ENCODE results near the gene ECEL1. TPM values are rescaled to one million over a fixed set of nuclear protein-coding genes. Genes with fewer than 3 reads are reported as not detected.

Gene ECEL1
- total and polyA plus RNA-seq, 8 donors, result 0.35 to 1.1 TPM; not detected in 6

DNA sequence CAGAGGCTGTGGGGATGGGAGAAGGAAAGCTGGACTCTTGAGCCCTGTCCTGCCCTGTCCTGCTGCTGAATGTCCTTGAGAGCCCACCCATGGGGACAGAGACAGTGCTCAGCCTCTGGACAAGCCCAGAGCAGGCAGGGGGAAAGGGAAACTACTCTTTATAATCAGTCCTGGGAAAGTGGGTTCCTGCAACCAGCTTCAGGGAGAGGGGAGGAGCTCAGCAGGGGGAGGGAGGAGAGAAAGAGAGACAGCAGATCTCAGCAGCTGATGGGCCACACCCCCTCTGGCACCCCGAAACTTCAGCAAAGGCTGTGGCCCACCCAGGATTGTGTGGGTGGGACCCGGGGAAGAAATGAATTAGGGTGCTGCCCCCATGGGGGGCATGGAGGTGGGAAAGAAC, 11.6 kb downstream of the ECEL1 start:
- Histone ChIP-seq H3K4me3 (no peak overlapping the region), H3K4me1 (no peaks in the 10 kb centered on the region), H3K9me3 (peaks cover 0 to 7% (median 3%) of the 10 kb centered on the region in 4 donors), H3K27ac (no peak overlapping the region), H3K27me3 (peaks cover 0 to 67% (median 14%) of the 10 kb centered on the region in 3 donors), H3K36me3 (no peaks in the 10 kb centered on the region)
- no peak for TF ChIP-seq EP300 (IDR thresholded peaks at IDR 0.05)
- TF ChIP-seq, protein P1, sequence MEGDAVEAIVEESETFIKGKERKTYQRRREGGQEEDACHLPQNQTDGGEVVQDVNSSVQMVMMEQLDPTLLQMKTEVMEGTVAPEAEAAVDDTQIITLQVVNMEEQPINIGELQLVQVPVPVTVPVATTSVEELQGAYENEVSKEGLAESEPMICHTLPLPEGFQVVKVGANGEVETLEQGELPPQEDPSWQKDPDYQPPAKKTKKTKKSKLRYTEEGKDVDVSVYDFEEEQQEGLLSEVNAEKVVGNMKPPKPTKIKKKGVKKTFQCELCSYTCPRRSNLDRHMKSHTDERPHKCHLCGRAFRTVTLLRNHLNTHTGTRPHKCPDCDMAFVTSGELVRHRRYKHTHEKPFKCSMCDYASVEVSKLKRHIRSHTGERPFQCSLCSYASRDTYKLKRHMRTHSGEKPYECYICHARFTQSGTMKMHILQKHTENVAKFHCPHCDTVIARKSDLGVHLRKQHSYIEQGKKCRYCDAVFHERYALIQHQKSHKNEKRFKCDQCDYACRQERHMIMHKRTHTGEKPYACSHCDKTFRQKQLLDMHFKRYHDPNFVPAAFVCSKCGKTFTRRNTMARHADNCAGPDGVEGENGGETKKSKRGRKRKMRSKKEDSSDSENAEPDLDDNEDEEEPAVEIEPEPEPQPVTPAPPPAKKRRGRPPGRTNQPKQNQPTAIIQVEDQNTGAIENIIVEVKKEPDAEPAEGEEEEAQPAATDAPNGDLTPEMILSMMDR (IDR thresholded peaks at IDR 0.05), result no peak
- no peak for TF ChIP-seq POLR2A (IDR thresholded peaks at IDR 0.05)
- WGBS, 5 donors, result 68 to 88% (median 73%) methylated on average over 2 of the region's 2 CpGs
- intact Hi-C loops (cut with DNase I; ENCODE audit: low total_unique reads), result no loop called here
- no peak for DNase-seq

DNA sequence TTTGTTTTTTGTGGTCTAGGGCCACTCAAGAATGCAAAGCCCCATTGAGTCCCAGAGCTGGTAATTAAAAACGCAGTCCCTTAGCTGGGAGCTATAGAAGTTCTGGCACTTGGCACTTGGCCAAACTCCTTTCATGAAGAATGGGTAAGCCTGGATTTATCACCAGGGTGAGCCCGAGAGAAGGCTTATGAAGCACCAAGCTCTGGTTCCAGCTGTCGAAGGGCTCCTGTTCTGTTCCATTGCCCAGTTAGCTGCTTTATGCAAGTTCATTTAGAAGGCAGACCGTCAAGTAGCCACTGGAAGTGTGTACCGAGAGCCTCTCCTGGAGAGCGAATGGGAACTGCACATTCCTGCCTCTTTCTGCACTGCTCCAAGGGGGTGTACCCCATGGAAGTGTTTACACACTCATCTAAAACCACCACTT, 14.2 kb downstream of the ECEL1 start:
- WGBS, 5 donors, result 17 to 48% (median 26%) methylated on average over 6 of the region's 6 CpGs
- peak in 1 of 2 donors; percentile 53 for DNase-seq
- Histone ChIP-seq H3K27ac (no peak overlapping the region), H3K4me3 (no peak overlapping the region), H3K27me3 (peaks cover 0 to 54% (median 14%) of the 10 kb centered on the region in 3 donors), H3K4me1 (no peaks in the 10 kb centered on the region), H3K36me3 (no peaks in the 10 kb centered on the region), H3K9me3 (peaks cover 0 to 7% (median 3%) of the 10 kb centered on the region in 4 donors)
- intact Hi-C loops (cut with DNase I; ENCODE audit: low total_unique reads), result no loop called here
- TF ChIP-seq POLR2A (IDR thresholded peaks at IDR 0.05) (no peak), POLR2AphosphoS5 (IDR thresholded peaks at IDR 0.05) (no peak)
- TF ChIP-seq, protein P1 (IDR thresholded peaks at IDR 0.05), result no peak

DNA sequence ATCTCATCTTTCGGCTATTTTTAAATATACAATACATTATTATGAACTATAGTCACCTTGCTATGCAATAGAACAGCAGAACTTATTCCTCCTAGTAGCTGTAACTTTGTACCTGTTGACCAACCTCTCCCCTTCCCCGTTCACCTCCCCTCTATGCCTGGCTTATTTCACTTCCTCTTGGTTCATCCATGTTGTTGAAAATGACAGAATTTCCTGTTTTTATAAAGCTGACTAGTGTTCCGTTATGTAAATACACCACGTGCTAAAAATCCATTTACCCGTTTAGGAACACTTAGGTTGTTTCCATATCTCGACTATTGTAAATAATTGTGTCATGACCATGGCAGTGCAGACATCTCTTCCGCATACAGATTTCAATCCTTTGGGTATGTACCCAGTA, 21.4 kb downstream of the ECEL1 start:
- H3K36me3 ChIP-seq, result no peaks in the 10 kb centered on the region
- 46 to 56% (median 53%) methylated on average over 7 of the region's 7 CpGs for WGBS, 5 donors
- DNase-seq, result no peak
- H3K27ac ChIP-seq, result no peak overlapping the region
- no peak overlapping the region for H3K4me3 ChIP-seq
- no peaks in the 10 kb centered on the region for H3K4me1 ChIP-seq
- intact Hi-C loops (cut with DNase I; ENCODE audit: low total_unique reads), result no loop called here
- no peaks in the 10 kb centered on the region for H3K9me3 ChIP-seq
- TF ChIP-seq POLR2AphosphoS5 (IDR thresholded peaks at IDR 0.05) (no peak), POLR2A (IDR thresholded peaks at IDR 0.05) (no peak), EP300 (IDR thresholded peaks at IDR 0.05) (no peak)
- TF ChIP-seq, protein P1 (IDR thresholded peaks at IDR 0.05), result no peak
- peaks cover 0 to 24% (median 0%) of the 10 kb centered on the region in 3 donors for H3K27me3 ChIP-seq

DNA sequence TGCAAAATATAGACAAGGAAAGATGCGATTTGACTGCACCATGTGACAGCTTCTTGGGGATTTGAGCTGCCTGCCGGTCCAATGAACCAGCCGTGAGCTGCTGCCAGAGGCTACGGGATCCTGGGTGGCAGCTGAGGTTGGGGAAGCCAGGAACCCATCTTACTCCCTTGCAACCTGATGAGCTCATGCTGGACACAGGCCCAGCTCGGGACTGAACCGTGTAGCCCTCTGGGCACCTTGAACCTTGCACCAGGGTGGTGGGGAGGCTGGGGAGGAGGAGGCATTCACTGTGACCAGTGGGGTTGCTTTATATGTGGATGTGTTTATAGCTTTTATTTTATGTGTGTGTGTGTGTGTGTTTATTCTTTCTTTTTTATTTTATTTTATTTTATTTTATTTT, 22.6 kb downstream of the ECEL1 start:
- Histone ChIP-seq H3K36me3 (no peaks in the 10 kb centered on the region), H3K27me3 (peaks cover 0 to 20% (median 0%) of the 10 kb centered on the region in 3 donors), H3K9me3 (no peaks in the 10 kb centered on the region), H3K27ac (no peak overlapping the region), H3K4me1 (no peaks in the 10 kb centered on the region), H3K4me3 (no peak overlapping the region)
- intact Hi-C loops (cut with DNase I; ENCODE audit: low total_unique reads), result no loop called here
- TF ChIP-seq POLR2AphosphoS5 (IDR thresholded peaks at IDR 0.05), result no peak
- DNase-seq, result no peak
- 67 to 82% (median 81%) methylated on average over 6 of the region's 6 CpGs for WGBS, 5 donors

DNA sequence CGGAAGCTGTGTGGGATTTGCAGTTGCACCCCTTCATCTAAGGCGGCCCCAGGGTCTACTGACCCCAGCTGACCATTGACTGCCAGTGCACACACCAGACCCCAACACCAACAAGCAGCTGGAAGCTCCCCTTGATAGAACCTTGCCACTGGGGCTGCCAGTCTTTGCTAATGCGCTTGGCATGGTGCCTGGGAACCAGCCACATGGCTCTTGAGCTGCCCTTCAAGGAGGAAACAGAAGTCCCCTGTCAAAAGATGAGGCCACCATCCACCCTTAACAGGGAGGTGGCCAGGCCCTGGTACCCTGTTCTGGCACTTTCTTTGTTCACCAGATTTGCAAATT, 23.1 kb downstream of the ECEL1 start:
- H3K27me3 ChIP-seq, result peaks cover 0 to 22% (median 3%) of the 10 kb centered on the region in 3 donors
- no peak overlapping the region for H3K4me3 ChIP-seq
- WGBS, 5 donors, result 86 to 100% (median 88%) methylated on average over 2 to 3 of the region's 3 CpGs
- TF ChIP-seq POLR2A (IDR thresholded peaks at IDR 0.05) (no peak), EP300 (IDR thresholded peaks at IDR 0.05) (no peak), POLR2AphosphoS5 (IDR thresholded peaks at IDR 0.05) (no peak)
- TF ChIP-seq, protein P1 (IDR thresholded peaks at IDR 0.05), result no peak
- no peak for DNase-seq
- no peaks in the 10 kb centered on the region for H3K4me1 ChIP-seq
- no peaks in the 10 kb centered on the region for H3K36me3 ChIP-seq
- H3K9me3 ChIP-seq, result no peaks in the 10 kb centered on the region
- intact Hi-C loops (cut with DNase I; ENCODE audit: low total_unique reads), result no loop called here
- no peak overlapping the region for H3K27ac ChIP-seq

All from stomach (tissue), 9 donors.